GOT3 (cell line): ENCODE measurements around the gene NR6A1.

Experiments used
- DNase-seq: peaks from one replicate; lab custom pipeline; 2025; ENCODE audit warnings: mixed read lengths; lab: John Stamatoyannopoulos, UW

The NR6A1 gene

GRCh38 chr9:124471761-124472160 is 299.4 kb downstream of the NR6A1 start:
- DNase-seq = no peak

GRCh38 chr9:124470726-124471125 is 300.4 kb downstream of the NR6A1 start:
- no peak for DNase-seq

GRCh38 chr9:124470306-124470705 is 300.8 kb downstream of the NR6A1 start:
- DNase-seq = no peak

- DNase-seq = no peak
Measured at GRCh38 chr9:124469011-124469832, 301.9 kb downstream of the NR6A1 start.

GRCh38 chr9:124468061-124468740 is 302.9 kb downstream of the NR6A1 start:
- no peak for DNase-seq

DNA sequence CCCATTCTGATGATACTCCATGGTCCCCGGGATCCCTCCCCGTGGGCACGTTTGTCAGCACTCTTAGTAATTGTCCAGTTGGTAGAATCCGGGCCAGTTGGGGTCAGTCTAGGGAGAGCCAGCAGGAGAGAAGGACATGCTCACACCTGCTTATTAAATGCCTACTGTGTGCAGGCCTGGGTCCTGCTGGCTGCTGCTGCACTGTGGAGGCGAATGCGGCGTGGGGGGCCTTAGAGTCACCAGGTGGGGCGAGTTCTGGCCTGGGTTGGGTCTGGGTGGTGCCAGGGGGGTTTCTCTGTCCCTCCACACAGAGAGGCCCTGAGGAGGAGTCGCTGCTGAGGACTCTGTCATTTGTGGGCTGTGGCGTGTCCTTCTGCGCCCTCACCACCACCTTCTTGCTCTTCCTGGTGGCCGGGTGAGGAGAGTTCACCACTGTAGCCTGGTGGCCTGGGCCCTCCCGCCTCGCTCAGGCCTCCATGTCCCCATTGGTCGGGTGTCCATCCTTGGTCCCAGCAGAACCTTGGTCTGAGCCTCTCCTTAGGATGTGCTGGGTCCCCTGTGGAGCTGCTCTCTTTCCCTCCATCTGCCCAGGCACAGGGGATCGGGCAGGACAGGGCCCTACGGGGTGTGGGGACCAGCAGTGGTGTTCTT is 303.6 kb downstream of the NR6A1 start:
- DNase-seq = no peak
